HepG2 (cell line): ENCODE measurements around the gene SLC2A4. TPM values are rescaled to one million over a fixed set of nuclear protein-coding genes. Genes with fewer than 3 reads are reported as not detected.

Source experiments
- ARID2 ChIP-seq: sonication (generic); formaldehyde crosslinking; IDR thresholded peaks from 2 replicates; pipeline ENCODE4 v1.8.1; 2022; ENCODE audit warnings: mild to moderate bottlenecking, missing genetic modification reagents, borderline replicate concordance
- DNMT3B ChIP-seq: conservative IDR thresholded peaks from 2 replicates; pipeline ENCODE4 v1.6.1; 2016; ENCODE audit warnings: missing biosample characterization, control low read depth
- ESRRA ChIP-seq: sonication (generic); formaldehyde crosslinking; IDR thresholded peaks from 2 replicates; pipeline ENCODE4 v1.5.1; 2020; ENCODE audit warnings: mild to moderate bottlenecking, low read depth, missing genetic modification reagents
- FOSL1 ChIP-seq: sonication (generic); formaldehyde crosslinking; IDR thresholded peaks from 2 replicates; pipeline ENCODE4 v1.9.0; 2021; ENCODE audit warnings: missing genetic modification reagents, borderline replicate concordance
- HOMEZ ChIP-seq: IDR thresholded peaks from 2 replicates; pipeline ENCODE4 v1.6.1; 2016; ENCODE audit warnings: low read depth
- MED1 ChIP-seq: sonication (generic); formaldehyde crosslinking; IDR thresholded peaks from 2 replicates; pipeline ENCODE4 v1.4.0; 2020; ENCODE audit warnings: missing genetic modification reagents
- MLLT10 ChIP-seq: sonication (generic); formaldehyde crosslinking; IDR thresholded peaks from 2 replicates; pipeline ENCODE4 v1.4.0; 2020; ENCODE audit warnings: missing genetic modification reagents
- POLR2AphosphoS2 ChIP-seq: IDR thresholded peaks from 2 replicates; pipeline ENCODE4 v1.6.1; 2011; ENCODE audit warnings: low read depth, low read length, improper control_type of control experiment
- RBAK ChIP-seq: sonication (generic); formaldehyde crosslinking; IDR thresholded peaks from 2 replicates; pipeline ENCODE4 v1.5.1; 2020; ENCODE audit warnings: mild to moderate bottlenecking, missing genetic modification reagents
- SAFB2 ChIP-seq: sonication (generic); formaldehyde crosslinking; IDR thresholded peaks from 2 replicates; pipeline ENCODE4 v1.5.1; 2020; ENCODE audit warnings: missing genetic modification reagents, low read depth, mild to moderate bottlenecking, borderline replicate concordance
- SMAD1 ChIP-seq: sonication (generic); formaldehyde crosslinking; IDR thresholded peaks from 2 replicates; pipeline ENCODE4 v1.4.0; 2020; ENCODE audit warnings: missing genetic modification reagents, low read depth, mild to moderate bottlenecking, borderline replicate concordance
- SMARCE1 ChIP-seq: fragments of 450-650 bp; IDR thresholded peaks from 2 replicates; pipeline ENCODE4 v1.6.1; 2017; ENCODE audit warnings: borderline replicate concordance
- THAP8 ChIP-seq: sonication (generic); formaldehyde crosslinking; IDR thresholded peaks from 2 replicates; pipeline ENCODE4 v1.5.1; 2020; ENCODE audit warnings: missing genetic modification reagents, mild to moderate bottlenecking, borderline replicate concordance
- ZNF138 ChIP-seq: sonication (generic); formaldehyde crosslinking; IDR thresholded peaks from 2 replicates; pipeline ENCODE4 v1.5.0; 2020; ENCODE audit warnings: mild to moderate bottlenecking, low read depth, missing genetic modification reagents
- ZNF367 ChIP-seq: sonication (generic); formaldehyde crosslinking; IDR thresholded peaks from 2 replicates; pipeline ENCODE4 v1.4.0; 2020; ENCODE audit warnings: missing genetic modification reagents, borderline replicate concordance
- ZNF569 ChIP-seq: sonication (generic); formaldehyde crosslinking; IDR thresholded peaks from 2 replicates; pipeline ENCODE4 v1.5.0; 2020; ENCODE audit warnings: mild to moderate bottlenecking, missing genetic modification reagents, moderate library complexity, borderline replicate concordance
- ZNF672 ChIP-seq: sonication (generic); formaldehyde crosslinking; IDR thresholded peaks from 2 replicates; pipeline ENCODE4 v1.8.1; 2022; ENCODE audit warnings: missing genetic modification reagents
- ZNF770 ChIP-seq: sonication (generic); formaldehyde crosslinking; IDR thresholded peaks from 2 replicates; pipeline ENCODE4 v1.5.0; 2020; ENCODE audit warnings: mild to moderate bottlenecking, missing genetic modification reagents
- ZSCAN29 ChIP-seq: sonication (generic); formaldehyde crosslinking; conservative IDR thresholded peaks from 2 replicates; pipeline ENCODE4 v1.4.0; 2020; ENCODE audit warnings: mild to moderate bottlenecking, missing genetic modification reagents
- polyA plus RNA-seq, 8 experiments: library from polyadenylated mRNA; depleted of rRNA in 3 of 8; stranded (reverse) in 7 of 8; unstranded in 1 of 8; fragments of >200 nt; fragmentation: Illumina TruSeq in 4 of 8; extraction: Trizol in 4 of 8; gene quantifications; 2 replicates each; pipeline versions ENCODE4 v1.2.1 to v1.2.3, GENCODE V29; 2011 to 2016; ENCODE audit warnings: low read depth in 4 of 8, missing spikeins in 1 of 8, mixed read lengths in 1 of 8; ENCODE audit not compliant: insufficient read depth in 1 of 8
- total RNA-seq, 5 experiments: library from RNA; depleted of rRNA; stranded (reverse); fragments of >200 nt; fragmentation: Illumina TruSeq; extraction: Trizol; gene quantifications; 2 replicates each; pipeline ENCODE4 v1.2.3, GENCODE V29; 2016; ENCODE audit warnings: low read depth in 1 of 5
- TF ChIP-seq, protein P1 (sequence below): sonication (generic); formaldehyde crosslinking; IDR thresholded peaks from 2 replicates; pipeline ENCODE4 v1.5.0; 2020; ENCODE audit warnings: missing genetic modification reagents, mild to moderate bottlenecking, borderline replicate concordance
- TF ChIP-seq, protein P2 (sequence below): sonication (generic); formaldehyde crosslinking; IDR thresholded peaks from 2 replicates; pipeline ENCODE4 v1.4.0; 2020; ENCODE audit warnings: missing genetic modification reagents
- TF ChIP-seq, protein P3 (sequence below): IDR thresholded peaks from 2 replicates; pipeline ENCODE4 v1.6.1; 2016; ENCODE audit warnings: missing biosample characterization, missing genetic modification reagents, low read depth

SLC2A4 gene
- total and polyA plus RNA-seq, 2 of the 13 experiments (the other 11 are each of a cell fraction or from before 2014, with no cell fraction given), result 4.9 to 5.8 TPM

DNA sequence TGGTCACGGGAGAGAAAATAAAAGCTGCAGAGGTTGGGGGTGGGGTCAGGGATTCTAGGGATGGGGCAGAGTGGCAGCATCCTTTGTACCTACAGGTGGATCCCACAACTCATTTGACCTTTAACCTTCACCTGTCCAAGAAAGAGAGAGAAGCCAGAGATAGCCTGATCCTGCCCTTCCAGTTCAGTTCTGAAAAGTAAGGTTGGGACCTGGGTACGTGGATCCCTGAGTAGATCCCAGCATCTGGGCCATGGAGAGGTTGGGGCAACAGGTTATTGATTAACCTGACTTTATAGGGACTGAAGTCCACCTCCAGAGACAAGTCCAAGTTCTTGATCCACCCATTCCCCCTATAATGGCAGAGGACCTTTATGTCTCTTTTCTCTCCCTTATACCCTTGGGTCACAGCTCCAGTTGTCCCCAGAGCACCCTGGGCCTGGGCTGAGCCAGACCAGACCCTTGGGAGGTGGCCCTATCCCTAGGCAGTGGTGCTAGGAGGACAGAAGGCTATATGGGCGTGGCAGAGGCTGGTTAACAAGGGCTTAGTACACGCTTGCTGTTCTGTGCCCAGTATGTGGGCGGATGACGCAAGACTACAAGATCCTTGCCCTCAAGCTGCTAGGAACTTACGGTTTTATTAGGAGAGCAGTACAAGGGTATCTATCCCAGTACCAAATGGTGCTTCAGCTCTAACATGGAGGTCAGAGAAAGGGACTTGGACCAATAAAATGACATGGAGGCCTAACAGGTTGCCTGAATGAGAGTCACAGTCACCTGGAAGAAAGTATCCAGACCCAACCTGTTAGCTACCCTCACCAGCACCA, 22.6 kb upstream of the SLC2A4 start (continued):
- no peak for TF ChIP-seq ZSCAN29 (CRISPR knock-in tag)
- TF ChIP-seq ZNF138 (CRISPR knock-in tag), result no peak
- TF ChIP-seq THAP8 (CRISPR knock-in tag), result no peak
- TF ChIP-seq, protein P1, sequence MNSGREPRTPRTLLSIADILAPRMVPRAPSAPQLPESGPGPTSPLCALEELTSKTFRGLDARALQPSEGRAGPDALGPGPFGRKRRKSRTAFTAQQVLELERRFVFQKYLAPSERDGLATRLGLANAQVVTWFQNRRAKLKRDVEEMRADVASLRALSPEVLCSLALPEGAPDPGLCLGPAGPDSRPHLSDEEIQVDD (CRISPR knock-in tag), result no peak
- TF ChIP-seq ZNF672 (CRISPR knock-in tag), result no peak
- no peak for TF ChIP-seq HOMEZ
- TF ChIP-seq POLR2AphosphoS2, result no peak
- TF ChIP-seq SMAD1 (CRISPR knock-in tag), result 0 out of 2 replicates have a peak, but pooled peaks have one; percentile 13
- TF ChIP-seq MLLT10, result no peak
- TF ChIP-seq, protein P2, sequence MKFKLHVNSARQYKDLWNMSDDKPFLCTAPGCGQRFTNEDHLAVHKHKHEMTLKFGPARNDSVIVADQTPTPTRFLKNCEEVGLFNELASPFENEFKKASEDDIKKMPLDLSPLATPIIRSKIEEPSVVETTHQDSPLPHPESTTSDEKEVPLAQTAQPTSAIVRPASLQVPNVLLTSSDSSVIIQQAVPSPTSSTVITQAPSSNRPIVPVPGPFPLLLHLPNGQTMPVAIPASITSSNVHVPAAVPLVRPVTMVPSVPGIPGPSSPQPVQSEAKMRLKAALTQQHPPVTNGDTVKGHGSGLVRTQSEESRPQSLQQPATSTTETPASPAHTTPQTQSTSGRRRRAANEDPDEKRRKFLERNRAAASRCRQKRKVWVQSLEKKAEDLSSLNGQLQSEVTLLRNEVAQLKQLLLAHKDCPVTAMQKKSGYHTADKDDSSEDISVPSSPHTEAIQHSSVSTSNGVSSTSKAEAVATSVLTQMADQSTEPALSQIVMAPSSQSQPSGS (CRISPR knock-in tag), result no peak; the same call in none of the 2 replicates
- 0 out of 2 replicates have a peak, but pooled peaks have one; percentile 23 for TF ChIP-seq DNMT3B (CRISPR knock-in tag)
- no peak for TF ChIP-seq ARID2 (CRISPR knock-in tag)
- no peak for TF ChIP-seq RBAK (CRISPR knock-in tag)
- TF ChIP-seq FOSL1, result no peak
- TF ChIP-seq, protein P3, sequence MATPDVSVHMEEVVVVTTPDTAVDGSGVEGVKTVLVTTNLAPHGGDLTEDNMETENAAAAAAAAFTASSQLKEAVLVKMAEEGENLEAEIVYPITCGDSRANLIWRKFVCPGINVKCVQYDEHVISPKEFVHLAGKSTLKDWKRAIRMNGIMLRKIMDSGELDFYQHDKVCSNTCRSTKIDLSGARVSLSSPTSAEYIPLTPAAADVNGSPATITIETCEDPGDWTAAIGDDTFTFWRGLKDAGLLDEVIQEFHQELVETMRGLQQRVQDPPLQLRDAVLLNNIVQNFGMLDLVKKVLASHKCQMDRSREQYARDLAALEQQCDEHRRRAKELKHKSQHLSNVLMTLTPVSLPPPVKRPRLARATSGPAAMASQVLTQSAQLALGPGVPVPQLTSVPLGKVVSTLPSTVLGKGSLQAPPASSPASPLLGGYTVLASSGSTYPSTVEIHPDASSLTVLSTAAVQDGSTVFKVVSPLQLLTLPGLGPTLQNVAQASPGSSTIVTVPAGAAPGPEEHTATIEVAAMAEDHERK (CRISPR knock-in tag), result no peak
- no peak for TF ChIP-seq ZNF770
- TF ChIP-seq SAFB2 (CRISPR knock-in tag), result no peak
- no peak for TF ChIP-seq ZNF367 (CRISPR knock-in tag)
- peak; percentile 35; the same call in 1 of the 2 replicates for TF ChIP-seq ESRRA (CRISPR knock-in tag)
- TF ChIP-seq ZNF569 (CRISPR knock-in tag), result no peak
- no peak for TF ChIP-seq SMARCE1
- TF ChIP-seq MED1, result peak; percentile 72
